HCEC 1CT (cell line): ENCODE data around the gene WDR20.

ENCODE experiments used
- DNase-seq: peaks from one replicate; pipeline ENCODE4 v3.0.0-alpha.2; 2017

WDR20 gene

DNA sequence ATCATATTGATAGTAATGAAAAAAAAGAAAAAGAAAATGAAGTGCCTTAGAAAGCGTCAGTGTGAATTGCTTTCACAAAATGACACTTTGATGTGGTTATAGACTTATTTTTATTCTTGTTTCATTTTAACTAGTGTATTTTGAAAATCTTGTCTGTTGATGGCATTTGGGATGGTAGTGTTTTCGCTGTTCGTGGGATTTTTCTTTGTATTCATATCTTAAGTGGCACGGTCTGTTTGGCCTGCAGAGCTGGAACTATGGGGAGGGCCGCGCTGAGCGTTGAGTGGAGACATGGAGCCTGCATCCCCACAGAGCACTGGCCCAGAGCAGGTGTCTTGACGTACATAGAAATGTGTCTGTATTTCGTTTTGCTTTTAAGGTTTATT is 61.6 kb downstream of the WDR20 start:
- DNase-seq: no peak

DNA sequence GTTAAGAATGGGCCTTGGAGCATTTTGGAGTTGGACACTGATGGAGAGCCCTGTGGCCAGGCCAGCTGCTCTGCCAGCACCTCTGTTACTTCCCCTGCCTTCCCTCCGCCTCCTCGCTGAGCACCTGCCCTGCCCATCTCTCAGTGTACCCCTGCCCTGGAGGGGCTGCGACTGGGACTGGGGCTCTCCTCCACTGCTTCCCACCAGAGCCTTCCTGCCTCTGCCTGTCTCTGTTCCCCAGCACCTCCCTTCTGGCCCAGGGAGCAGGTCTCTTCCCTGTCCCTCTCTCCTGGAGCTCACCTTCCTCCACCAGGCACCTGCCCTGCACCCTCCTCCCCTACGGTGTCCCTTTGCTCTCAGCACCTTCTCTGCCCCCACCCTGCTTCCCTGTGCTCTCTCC is 62.1 kb downstream of the WDR20 start:
- no peak for DNase-seq

DNA sequence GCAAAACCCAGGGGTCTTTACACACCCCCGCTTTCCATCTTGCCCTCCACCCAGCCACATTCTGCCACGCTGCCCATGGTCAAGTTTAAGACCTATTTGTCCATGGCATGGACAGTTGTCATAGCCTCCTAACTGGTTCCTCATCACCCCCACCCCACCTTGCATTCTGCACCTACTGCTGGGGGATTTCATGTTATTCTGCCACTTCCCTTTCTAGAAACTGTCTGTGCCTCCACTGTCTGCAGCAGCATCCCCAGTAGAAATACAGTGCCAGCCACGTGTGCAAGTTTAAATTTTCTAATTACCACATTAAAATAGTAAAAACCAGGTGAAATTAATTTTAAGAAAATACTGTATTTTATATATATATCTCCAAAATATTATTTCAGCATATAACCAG is 63.2 kb downstream of the WDR20 start:
- DNase-seq: no peak

DNA sequence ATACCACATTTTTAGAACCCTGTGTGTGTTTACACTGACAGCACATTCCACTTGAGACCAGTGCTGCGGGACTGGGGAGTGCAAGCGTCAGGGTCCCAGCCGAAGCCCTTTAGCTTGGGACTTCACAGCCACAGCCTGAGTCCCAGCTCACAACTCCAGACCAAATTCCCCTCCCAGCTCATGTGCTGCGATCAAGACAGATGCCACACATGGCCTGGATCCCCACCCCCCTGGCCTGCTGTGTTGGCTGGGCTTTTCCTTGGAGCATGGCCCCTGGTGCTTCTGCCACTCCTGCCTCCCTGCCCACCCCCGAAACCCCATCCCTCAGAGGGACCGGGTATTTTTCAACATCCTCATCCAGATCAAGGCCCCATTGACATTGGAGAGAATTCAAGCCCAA is 63.7 kb downstream of the WDR20 start:
- no peak for DNase-seq

DNA sequence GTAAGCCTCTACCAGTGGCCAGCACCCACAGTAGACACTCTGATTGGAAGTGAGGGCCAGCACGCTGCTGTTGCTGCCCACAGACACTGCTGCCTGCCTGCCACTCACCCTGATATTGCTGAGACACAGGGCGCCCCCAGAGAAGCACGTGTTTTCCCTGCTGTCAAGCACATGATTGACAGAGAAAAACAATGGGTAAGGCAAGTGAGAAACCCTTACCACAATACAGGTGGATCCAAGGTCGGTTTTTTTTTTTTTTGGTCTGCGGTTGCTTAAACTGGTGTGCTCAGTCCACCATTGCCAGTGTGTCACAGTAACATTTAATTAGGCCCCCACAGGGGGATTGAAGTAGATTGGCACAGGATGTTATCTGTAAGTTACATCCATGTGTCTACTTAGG is 65.9 kb downstream of the WDR20 start:
- no peak for DNase-seq

DNA sequence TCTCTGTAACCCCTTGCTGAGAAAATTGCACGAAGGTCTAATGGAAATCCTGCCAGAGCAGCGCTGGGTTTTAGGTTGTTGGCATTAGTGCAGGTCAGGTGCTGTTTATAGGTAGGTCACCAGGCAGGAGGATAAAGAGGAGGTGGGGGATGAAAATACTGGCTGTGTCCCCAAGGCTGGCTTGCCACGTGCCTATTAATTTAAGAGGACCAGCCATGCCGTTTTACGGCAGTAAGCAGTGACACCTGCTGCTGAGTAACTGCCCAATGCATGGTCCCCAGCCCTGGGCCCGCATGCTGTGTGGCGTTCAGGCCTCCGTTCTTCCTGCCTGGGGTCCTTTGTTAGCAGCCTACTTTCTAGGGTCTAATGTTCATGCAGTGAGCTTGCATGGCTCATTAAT is 67.2 kb downstream of the WDR20 start:
- no peak for DNase-seq

DNA sequence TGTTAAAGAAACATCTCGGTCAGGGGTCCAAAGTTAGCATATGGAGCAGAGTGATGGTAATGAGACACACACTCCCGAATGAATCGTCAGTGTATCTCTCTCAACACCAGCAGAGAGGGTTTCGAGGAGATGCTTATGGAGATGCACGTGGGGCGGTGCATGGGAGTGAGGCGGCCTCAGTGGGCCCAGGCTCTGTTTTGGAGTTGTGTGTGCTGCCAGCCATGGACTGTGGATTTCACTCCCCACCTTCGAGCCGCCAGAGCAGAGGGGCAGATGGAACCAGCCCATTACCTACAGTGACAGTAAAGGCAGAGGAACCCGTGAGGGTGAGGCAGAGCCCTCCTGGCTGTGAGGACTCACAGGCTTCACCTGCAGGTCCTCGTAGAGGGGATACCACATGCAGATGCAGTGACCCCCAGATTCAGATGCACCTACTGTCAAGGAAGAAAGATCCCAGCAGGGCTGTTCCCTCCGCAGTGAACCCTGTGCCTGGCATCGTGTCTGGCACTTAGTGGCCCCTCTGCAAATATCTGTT is 68.2 kb downstream of the WDR20 start:
- no peak for DNase-seq

DNA sequence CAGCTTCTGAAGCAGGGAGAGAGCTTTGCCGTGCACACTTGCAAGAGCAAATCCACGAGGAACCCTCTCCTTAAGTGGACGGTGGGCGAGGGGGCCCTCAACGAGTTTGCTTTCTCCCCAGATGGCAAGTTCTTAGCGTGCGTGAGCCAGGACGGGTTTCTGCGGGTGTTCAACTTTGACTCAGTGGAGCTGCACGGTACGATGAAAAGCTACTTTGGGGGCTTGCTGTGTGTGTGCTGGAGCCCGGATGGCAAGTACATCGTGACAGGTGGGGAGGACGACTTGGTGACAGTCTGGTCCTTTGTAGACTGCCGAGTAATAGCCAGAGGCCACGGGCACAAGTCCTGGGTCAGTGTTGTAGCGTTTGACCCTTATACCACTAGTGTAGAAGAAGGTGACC is 69.0 kb downstream of the WDR20 start:
- DNase-seq: no peak

DNA sequence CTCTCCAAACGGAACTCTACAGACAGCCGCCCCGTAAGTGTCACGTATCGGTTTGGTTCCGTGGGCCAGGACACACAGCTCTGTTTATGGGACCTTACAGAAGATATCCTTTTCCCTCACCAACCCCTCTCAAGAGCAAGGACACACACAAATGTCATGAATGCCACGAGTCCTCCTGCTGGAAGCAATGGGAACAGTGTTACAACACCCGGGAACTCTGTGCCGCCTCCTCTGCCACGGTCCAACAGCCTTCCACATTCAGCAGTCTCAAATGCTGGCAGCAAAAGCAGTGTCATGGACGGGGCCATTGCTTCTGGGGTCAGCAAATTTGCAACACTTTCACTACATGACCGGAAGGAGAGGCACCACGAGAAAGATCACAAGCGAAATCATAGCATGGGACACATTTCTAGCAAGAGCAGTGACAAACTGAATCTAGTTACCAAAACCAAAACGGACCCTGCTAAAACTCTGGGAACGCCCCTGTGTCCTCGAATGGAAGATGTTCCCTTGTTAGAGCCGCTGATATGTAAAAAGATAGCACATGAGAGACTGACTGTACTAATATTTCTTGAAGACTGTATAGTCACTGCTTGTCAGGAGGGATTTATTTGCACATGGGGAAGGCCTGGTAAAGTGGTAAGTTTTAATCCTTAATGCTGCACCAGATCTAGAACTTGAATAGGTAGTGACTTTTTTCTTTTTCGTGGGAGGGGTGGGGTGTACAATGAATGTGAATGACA is 69.7 kb downstream of the WDR20 start:
- peak; percentile 12 for DNase-seq

DNA sequence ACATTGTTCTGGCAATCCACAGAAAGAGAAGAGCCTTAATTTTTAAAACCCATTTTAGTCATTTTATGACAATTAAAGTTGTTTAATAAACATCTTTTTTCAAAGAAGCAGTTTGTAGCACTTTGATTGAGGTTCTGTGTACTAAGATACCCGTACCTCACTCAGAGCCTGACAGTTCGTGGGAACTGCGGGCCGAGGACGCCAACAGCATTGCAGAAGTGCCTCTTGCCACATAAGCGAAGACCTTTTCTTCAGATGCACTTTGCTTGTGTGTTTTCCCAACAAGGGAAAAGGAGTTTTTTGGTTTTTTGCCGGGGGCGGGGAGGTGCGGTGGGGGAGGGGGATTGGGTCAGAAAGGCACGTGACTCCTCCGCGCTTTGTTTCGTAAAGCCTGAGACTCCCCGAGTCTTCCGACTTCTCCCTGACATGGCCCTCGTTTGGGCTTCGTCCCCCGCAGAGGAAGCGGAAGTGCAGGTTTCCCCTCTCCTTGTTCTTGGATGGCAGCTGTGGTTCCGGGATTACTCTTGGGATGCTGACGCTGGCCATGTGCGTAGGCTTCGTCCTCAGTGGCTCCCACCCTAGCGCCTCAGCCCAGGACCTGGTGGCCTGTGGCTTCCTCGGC is 70.8 kb downstream of the WDR20 start:
- no peak for DNase-seq

DNA sequence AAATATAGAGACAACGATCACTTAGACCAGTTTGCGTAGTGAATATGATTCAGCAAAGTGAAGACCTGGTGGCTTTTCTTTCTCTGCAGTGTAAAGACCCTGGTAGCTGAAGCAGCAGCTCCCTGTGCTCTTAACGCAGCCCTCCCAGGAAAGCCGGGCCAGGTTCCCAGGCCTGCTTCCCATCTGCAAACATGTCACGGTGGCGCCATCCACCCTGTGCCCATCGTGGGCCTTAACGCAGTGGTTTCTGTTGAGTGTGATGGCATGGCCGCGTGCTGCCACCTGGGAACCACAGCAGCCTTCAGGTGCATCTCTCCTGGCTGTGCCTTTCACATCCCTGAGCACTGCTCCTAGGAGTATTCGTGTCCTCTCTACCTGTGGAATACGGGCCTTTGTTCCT is 71.5 kb downstream of the WDR20 start:
- DNase-seq: no peak

DNA sequence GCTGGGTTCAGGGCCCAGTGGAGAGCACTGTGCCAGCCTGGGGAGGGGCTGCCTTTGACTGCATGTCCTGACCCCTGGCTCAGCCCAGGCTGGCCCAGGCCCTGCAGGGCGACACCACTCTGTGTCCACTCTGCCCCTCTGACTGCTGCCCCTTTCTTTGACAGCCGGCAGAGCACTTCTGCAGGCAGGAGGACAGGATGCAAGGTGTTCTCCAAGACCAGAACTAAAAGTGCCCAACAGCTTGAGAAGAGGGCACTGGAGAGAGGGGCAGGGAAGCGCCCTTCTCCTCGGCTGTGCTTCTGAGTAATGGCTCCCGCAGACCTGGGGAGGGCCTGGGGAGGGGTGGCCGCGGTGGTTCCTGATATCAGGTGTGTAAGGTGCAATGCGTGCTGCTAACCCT is 72.7 kb downstream of the WDR20 start:
- no peak for DNase-seq

DNA sequence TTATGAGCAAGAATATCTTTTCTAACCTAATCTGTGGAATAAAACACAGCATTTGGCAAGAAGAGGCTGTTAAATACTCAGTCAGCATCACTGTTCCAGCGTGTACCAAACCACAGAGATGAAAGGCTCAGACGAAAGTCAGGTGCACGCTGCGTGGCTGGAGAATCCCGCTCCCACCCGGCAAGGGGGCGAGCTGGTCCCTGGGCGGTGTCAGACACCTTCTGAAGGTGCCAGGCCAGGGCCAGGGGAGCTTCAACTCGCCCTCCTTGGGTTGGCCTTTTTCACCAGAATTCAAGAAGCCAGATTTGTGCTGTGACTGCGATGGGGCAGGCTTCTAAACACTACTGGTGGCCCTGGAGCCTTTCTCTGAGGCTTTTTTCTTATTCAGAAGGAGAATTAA is 73.1 kb downstream of the WDR20 start:
- no peak for DNase-seq

DNA sequence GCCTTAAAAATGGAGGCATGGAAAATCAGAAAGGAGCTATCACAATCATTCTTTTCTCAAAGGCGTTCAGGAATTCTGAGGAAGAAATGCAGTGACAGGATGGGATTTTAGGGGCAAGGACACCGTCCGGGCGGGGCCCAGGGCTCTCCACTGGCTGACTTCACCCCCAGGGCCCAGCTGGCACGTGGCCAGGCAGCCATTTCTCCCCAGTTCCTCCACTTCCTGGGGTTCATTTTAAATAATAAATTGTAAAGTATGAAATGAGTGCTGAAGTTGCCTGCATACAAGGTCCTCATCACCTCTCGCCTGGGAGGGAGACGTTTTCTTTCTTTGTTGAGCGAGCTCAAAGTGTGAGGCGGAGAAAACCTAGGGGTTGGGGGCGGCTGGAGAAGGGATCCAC is 73.8 kb downstream of the WDR20 start:
- DNase-seq: no peak

DNA sequence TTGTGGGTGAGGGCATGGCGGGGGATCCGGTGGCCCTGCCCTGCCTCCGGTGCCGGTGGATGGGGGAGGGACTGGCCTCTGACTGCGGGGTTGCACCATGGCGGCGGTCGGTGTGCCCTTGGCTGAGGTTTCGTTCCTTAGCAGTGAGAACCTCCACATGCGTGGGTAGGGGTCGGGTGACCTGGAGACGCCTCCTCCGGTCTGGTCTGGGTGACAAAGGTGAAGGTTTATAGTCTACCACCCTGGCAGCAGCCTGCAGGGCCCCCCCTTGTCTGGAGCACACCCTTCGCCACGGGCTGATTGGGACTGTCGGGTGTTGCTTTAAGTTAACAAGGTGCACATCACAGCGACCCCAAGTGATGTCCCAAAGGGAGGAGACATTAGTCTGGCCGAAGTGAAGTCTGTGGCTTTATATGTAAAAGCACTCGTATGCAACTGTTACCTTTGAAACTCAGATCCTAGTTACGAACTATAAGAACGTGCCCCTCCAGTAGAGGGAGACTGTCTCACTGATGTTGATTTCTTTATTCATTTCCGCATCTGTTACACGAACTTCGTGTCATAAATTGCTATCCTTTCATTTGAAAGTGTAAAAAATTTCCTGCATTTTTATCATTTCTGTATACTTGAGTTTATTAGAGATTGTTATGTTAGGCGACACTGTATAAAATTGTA is 74.4 kb downstream of the WDR20 start:
- DNase-seq: no peak

DNA sequence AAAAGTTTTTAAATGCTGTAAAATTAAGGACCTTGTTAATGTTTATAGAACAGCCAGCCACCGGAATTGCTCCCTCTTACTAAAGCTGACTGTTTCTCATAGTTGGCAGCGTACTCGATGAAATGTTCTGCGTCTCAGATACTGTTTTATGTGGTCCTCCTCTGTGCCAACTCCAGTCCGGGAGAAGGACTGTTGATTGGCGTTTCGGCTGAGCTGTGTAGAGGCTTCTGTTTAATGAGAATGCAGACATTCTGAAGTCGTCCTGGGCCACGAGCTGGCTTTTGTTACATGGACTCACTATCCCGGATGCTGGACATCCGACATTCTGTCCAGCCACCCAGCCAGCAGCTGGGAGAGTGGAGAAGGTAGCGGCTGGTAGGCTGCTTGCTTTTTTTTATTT is 75.4 kb downstream of the WDR20 start:
- peak; percentile 41 for DNase-seq

DNA sequence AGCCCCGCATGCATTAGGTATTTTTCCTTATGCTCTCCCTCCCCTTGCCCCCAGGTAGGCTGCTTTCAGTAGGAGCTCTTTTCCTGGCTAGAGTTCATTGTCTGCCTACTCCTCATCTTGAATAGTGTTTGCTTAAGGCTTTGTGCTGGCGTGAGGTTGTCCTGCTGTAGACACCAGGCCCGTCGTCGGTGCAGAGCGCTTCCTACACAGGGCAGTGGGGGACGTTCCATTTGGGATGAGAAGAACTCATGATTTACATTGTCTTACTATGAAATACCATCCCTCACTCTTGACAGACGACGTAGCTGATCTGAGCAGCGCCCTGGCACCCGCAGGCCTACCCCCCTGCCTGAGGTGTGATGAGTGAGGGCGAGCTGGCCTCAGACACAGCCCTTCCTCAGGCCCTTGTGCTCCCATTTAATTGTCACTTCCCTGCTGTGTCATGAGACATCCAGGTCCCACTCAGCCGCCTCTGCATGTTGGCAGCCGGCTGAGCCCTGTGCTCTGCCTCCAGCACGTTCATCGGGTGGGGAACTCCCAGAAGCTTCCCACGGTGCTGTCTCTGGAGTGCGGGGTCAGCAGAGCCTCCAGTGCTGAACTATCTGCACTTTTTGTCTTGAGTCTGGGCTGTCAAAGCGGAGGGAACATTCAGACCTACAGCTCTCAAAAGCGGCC is 76.0 kb downstream of the WDR20 start:
- DNase-seq: no peak

DNA sequence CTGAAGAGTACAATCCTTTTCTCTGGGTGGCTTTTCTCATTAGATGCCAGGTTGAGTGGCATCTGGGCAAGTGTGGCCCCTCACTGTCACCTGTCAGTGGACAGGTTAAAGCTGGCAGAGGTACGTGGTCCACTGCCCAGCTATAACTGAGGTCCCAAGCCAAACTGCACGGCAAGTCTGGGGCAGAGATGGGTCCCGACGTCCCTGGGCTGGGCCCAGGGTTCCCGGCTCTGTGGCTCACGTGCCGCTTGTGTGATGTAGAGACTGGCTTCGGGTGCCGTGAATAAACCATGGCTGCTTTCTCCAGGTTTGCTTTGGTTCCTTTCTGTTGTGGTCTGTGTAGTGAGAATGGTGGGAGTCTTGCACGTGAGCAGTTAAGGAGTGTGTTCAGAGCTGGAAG is 77.7 kb downstream of the WDR20 start:
- DNase-seq: no peak

DNA sequence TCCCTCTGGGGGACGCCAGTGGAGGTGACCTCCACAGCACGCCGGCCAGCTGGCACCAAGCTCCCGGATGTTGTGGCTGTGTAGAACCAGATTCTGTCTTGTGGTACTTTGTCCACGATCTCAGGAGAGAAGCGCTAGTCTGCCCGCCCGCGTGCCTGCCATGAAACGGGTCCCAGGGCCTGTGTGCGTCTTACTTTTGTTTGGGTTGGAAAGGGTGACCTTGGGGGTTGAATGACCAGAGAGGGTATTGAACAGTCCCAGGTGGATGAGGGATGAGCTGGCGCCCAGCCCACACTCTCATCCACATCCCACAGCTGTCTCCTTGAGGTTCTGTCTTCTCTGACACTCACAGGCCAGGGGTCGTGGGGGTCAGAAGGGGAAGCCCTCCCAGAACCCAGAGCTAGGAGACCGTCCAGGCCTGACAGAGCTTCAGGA is 78.3 kb downstream of the WDR20 start:
- no peak for DNase-seq

DNA sequence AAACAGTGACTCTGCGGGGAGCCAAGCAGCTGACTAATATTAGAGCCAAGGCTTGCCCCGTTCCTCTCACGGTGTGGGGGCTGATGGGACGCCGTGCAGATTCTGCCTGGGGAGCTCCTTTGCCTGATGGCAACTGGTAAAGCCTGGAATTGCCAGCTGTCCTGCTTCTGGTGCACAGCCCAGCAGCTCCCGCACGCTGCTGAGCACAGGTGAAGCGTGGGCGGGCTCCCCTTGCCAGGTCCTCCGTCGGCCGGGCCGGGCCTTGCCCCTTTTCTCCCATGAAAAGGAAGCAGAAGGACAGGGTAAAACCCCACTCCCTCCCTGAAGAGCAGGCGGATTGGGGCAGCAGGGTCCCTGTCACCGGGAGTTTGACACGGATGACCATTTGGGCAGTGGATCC is 79.0 kb downstream of the WDR20 start:
- DNase-seq: no peak

DNA sequence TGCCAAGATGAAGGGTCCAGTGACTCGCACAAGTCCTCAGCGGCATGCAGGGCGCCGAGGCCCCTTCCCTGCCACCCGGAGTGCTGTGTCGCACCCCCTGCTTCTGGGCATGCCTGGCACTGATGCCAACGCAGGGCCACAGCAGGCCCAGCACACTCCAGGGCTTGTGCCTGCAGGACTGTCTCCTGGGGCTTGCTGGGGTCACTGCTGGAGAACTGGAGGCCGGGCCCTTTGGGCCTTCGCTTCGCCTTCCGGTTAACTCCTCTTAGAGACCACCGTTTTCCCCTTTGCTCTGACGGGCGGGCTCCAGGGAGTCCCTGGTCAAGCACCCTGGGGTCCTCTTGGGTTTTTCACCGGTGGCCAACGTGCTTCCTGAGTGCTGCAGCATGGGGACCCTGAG is 79.6 kb downstream of the WDR20 start:
- DNase-seq: no peak

DNA sequence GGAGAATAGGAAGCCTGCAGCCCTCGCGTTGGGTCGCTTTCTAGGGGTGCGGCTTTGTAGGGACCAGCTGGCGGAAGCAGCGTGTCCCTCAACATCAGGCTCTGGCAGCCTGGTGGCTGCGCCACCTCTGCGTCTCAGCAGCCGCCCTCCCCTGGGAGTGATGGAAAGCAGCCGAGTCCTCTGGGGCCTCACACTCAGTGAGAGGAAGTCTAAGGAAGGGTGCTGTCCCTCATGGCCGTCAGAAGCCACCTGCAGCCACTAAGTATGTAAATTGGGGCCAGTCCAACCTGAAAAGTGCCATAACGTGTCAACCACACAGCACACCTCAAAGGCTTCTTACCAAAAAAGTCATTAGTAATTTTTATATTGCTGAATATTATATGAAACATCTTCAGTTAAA is 80.3 kb downstream of the WDR20 start:
- DNase-seq: no peak

DNA sequence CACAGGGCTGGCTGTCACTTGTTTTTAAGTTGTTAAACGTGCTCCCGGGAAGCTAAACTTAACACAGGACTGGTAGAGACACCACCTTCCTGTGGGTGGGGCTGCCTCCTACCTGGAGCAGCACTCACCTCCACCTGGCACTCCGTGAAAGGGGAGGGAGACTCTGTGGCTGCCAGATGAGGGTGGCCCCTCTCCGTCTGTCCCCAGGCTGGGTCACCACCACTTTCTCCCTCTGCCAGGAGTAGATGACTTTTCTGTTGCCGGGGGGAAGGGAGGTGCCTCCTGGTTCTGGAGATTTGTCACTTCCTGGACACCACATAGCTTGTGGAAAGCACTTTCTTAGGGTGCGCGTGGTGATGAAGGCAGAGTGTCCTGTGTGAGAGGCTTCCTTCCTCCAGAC is 81.3 kb downstream of the WDR20 start:
- DNase-seq: peak; percentile 9
